HEK293T (cell line): ENCODE data around the gene NINJ2.

Experiments used
- CTCF ChIA-PET: fragments of 350-600 bp; formaldehyde crosslinking; extraction: SDS; loops from one replicate; lab custom pipeline; 2021; ENCODE audit warnings: antibody characterized with exemption, inconsistent platforms; lab: Yijun Ruan, JAX
- POLR2A ChIA-PET: fragments of 350-600 bp; formaldehyde crosslinking; extraction: SDS; loops from one replicate; lab custom pipeline; 2020; ENCODE audit warnings: antibody characterized with exemption, inconsistent platforms; lab: Yijun Ruan, JAX
- DNase-seq: peaks from one replicate; pipeline ENCODE4 v3.0.0; 2012; ENCODE audit warnings: mixed read lengths; ENCODE audit errors: extremely low spot score
- ARNT ChIP-seq: fragments of 450-650 bp; IDR thresholded peaks from 2 replicates; pipeline ENCODE4 v1.6.1; 2017; ENCODE audit warnings: mild to moderate bottlenecking
- BHLHE40 ChIP-seq: fragments of 450-650 bp; IDR thresholded peaks from 2 replicates; pipeline ENCODE4 v1.6.1; 2016; ENCODE audit warnings: mild to moderate bottlenecking, moderate library complexity, borderline replicate concordance
- CTBP1 ChIP-seq: fragments of 450-650 bp; IDR thresholded peaks from 2 replicates; pipeline ENCODE4 v1.6.1; 2016; ENCODE audit warnings: borderline replicate concordance
- ELF4 ChIP-seq: fragments of 450-650 bp; IDR thresholded peaks from 2 replicates; pipeline ENCODE4 v1.6.1; 2017; ENCODE audit warnings: antibody characterized with exemption
- FOXA1 ChIP-seq: fragments of 450-650 bp; IDR thresholded peaks from 2 replicates; pipeline ENCODE4 v1.6.1; 2016; ENCODE audit warnings: mild to moderate bottlenecking
- FOXK2 ChIP-seq: fragments of 450-650 bp; IDR thresholded peaks from 2 replicates; pipeline ENCODE4 v1.6.1; 2016; ENCODE audit warnings: mild to moderate bottlenecking
- FOXM1 ChIP-seq: fragments of 450-650 bp; IDR thresholded peaks from 2 replicates; pipeline ENCODE4 v1.6.1; 2017; ENCODE audit warnings: mild to moderate bottlenecking, borderline replicate concordance
- HDGF ChIP-seq: fragments of 450-650 bp; IDR thresholded peaks from 2 replicates; pipeline ENCODE4 v1.6.1; 2017; ENCODE audit warnings: antibody characterized with exemption, borderline replicate concordance
- L3MBTL2 ChIP-seq: fragments of 450-650 bp; conservative IDR thresholded peaks from 2 replicates; pipeline ENCODE4 v1.6.1; 2016; ENCODE audit warnings: mild to moderate bottlenecking
- LEF1 ChIP-seq: fragments of 450-650 bp; IDR thresholded peaks from 2 replicates; pipeline ENCODE4 v1.6.1; 2017; ENCODE audit warnings: mild to moderate bottlenecking, borderline replicate concordance
- NFRKB ChIP-seq: fragments of 450-650 bp; IDR thresholded peaks from 2 replicates; pipeline ENCODE4 v1.6.1; 2016; ENCODE audit warnings: mild to moderate bottlenecking, moderate library complexity
- SP1 ChIP-seq: fragments of 450-650 bp; IDR thresholded peaks from 2 replicates; pipeline ENCODE4 v1.6.1; 2017
- SUZ12 ChIP-seq: fragments of 450-650 bp; IDR thresholded peaks from 2 replicates; pipeline ENCODE4 v1.6.1; 2016; ENCODE audit warnings: mild to moderate bottlenecking
- TARDBP ChIP-seq: fragments of 450-650 bp; IDR thresholded peaks from 2 replicates; pipeline ENCODE4 v1.6.1; 2016
- ZNF384 ChIP-seq: fragments of 450-650 bp; IDR thresholded peaks from 2 replicates; pipeline ENCODE4 v1.6.1; 2016
- TF ChIP-seq, protein P1 (sequence below): fragments of 450-650 bp; IDR thresholded peaks from 2 replicates; pipeline ENCODE4 v1.6.1; 2016

Gene NINJ2

DNA sequence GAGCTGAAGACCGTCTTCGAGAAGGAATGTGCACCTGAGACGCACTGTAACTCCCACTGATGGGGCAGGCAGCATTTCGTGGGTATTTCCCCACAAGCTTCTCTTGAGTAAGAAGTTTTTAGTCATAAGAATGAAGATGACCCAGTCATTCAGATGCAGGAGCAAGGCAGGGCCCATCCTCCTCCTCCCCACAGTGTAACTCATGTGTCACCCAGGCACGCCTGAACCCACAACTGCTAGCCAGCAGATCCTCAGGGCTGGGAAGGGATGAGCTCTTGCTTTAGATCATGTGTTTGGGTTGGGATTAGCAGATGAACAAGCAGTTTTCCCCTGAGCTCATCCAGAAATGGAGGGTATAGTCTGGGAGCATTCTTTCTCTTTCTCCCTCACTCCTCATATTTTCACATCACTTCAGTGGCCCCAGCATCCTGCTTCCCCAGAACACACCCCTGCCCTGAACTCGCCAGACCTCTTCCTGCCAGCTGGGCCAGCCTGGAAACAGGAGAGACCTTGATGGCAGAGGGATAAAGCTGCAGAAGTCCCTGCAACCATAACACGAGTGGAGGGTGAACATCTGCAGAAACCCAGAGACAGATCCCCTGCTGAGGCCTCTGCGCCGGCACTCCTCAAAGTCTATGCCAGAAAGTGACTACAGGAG is 130.2 kb downstream of the NINJ2 start:
- POLR2A ChIA-PET: interaction anchor here (0.7 kb wide), 1 partner anchor 13 kb away, joined by 3 read pairs; no protein-coding TSS in a partner anchor
- CTCF ChIA-PET: interaction anchor here (1.2 to 1.5 kb wide), 2 partner anchors 14 to 91 kb away, joined by 3 to 5 read pairs; no protein-coding TSS in a partner anchor
- TF ChIP-seq FOXK2 (no peak), BHLHE40 (no peak), SP1 (no peak), ELF4 (no peak), FOXA1 (no peak), L3MBTL2 (no peak), FOXM1 (no peak), ARNT (no peak), SUZ12 (no peak), ZNF384 (no peak), CTBP1 (no peak), HDGF (no peak), TARDBP (no peak), NFRKB (no peak), LEF1 (no peak)
- TF ChIP-seq, protein P1, sequence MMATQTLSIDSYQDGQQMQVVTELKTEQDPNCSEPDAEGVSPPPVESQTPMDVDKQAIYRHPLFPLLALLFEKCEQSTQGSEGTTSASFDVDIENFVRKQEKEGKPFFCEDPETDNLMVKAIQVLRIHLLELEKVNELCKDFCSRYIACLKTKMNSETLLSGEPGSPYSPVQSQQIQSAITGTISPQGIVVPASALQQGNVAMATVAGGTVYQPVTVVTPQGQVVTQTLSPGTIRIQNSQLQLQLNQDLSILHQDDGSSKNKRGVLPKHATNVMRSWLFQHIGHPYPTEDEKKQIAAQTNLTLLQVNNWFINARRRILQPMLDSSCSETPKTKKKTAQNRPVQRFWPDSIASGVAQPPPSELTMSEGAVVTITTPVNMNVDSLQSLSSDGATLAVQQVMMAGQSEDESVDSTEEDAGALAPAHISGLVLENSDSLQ: no peak
- no peak for DNase-seq

DNA sequence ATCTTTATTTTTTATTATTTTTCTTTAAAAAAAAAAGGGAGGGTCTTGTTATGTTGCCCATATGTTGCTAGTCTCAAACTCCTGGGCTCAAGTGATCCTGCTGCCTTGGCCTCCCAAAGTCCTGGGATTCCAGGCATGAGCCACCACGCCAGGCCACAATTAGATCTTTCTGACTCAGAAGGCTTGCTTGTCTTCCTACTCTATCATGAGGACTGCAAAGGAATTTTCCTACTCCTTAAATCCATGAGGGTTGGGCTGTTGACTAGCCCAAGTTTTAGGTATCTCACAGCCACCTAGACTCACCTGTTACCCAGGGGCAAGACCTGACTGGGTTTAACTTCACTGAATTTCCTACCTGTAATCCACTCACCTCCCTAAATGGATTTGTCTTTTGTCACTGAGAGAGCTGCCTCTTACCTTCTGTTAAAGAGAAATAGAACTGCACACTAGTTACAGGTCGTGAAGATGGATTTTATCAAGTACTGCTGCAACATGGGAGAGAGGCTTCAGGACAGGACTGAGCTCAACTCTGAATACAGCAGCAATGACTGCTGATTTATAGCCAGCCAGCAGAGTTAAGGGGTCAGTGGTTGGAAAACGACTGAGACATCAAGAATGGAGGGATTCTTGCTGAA is 131.2 kb downstream of the NINJ2 start:
- ChIA-PET CTCF (interaction anchor here (1.2 kb wide), 1 partner anchor 90 kb away, joined by 3 read pairs; no protein-coding TSS in a partner anchor), POLR2A (no interaction called here)
- no peak for TF ChIP-seq ARNT
- TF ChIP-seq FOXM1: no peak
- TF ChIP-seq HDGF: no peak
- no peak for TF ChIP-seq ZNF384
- no peak for TF ChIP-seq NFRKB
- TF ChIP-seq L3MBTL2: no peak
- no peak for TF ChIP-seq FOXA1
- TF ChIP-seq CTBP1: no peak
- TF ChIP-seq, protein P1: no peak
- no peak for TF ChIP-seq SP1
- TF ChIP-seq ELF4: no peak
- TF ChIP-seq LEF1: no peak
- no peak for TF ChIP-seq BHLHE40
- no peak for TF ChIP-seq FOXK2
- no peak for TF ChIP-seq SUZ12
- no peak for TF ChIP-seq TARDBP
- DNase-seq: no peak

DNA sequence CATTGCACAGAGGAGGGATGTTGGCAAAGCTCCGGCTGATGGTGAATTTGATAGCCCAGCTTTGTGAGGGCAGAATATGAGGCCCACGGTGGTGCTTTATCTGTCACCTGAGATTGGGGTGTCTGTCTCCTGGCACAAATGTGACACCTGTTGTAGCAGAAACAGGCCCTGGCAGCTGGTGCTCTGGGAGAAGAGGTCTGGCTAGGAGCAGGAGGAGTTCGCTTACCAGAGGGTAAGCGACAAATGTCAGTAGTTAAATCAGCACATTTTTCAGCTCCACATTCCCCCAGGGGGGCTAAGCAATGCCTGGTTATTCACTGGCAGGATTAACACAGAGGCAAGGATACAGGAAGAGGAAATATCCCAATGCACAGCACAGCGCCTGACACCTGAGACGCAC is 132.4 kb downstream of the NINJ2 start:
- ChIA-PET CTCF (no interaction called here), POLR2A (no interaction called here)
- DNase-seq: no peak
- no peak for TF ChIP-seq BHLHE40
- TF ChIP-seq FOXM1: no peak
- no peak for TF ChIP-seq FOXK2
- no peak for TF ChIP-seq SP1
- TF ChIP-seq TARDBP: no peak

DNA sequence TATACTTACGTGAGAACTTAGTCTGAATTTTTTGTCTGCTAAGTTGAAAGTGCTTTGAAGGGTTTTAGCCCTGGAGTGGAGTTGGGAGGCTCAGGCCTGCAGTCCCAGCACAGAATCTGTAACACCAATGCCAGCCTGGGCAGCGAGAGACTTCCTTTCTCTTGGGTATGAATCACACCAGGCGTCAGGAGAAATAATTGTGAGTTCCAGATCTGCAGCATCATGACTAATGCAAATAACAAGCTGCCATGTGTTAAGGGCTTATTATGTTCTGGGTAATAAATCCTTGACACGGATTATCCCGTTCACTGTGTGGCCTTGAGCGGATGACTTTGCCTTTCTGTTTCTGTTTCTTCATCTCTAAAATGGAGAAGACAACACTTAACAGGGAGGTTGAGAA is 132.9 kb downstream of the NINJ2 start:
- POLR2A ChIA-PET: no interaction called here
- TF ChIP-seq SUZ12 (no peak), SP1 (no peak), ARNT (no peak), ZNF384 (no peak), L3MBTL2 (no peak), NFRKB (no peak), TARDBP (no peak), FOXK2 (no peak), FOXM1 (no peak), BHLHE40 (no peak), FOXA1 (no peak), HDGF (no peak)
- CTCF ChIA-PET: no interaction called here
- DNase-seq: no peak

DNA sequence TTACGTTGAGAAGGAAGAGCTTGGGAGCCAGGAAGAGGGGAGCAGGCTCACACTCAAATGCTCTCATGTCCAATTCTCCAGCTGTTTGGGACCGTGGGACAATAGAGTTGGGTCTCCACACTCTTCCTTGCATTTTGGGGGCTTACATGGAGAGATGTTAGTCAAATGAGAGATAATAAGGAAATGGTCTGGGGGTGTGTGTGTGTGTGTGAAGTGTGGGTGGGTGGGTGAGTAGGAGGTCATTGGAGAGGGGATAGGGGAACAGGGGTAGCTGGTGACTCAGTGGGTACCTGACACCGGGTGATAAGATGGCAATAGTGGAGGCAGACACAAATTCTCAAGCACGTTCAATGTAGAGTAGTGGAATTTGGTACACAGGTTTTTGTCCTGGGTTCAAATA is 135.5 kb downstream of the NINJ2 start:
- ChIA-PET POLR2A (no interaction called here), CTCF (no interaction called here)
- TF ChIP-seq, protein P1: no peak
- TF ChIP-seq TARDBP (no peak), CTBP1 (no peak), ZNF384 (no peak), FOXM1 (no peak), L3MBTL2 (no peak), HDGF (no peak)
- DNase-seq: no peak

DNA sequence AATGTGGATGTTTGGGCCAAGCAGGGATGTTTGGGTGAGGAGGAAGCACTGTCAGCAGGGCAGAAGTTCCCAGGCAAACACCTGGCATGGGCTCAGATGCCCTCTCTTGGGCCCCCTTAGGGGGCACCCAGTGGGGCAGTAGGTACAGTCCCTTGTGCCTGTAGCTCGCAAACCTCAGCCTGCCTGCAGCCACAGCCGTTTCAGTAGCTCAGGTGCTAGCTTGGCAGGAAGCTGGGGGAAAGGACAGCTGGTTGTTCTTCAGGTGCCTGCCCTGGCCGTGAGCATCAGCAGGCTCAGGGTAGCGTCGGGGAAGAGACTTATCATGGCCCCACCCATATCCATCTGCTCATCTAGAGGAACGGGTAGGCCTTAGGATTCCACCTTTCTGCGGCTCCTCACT is 136.0 kb downstream of the NINJ2 start:
- DNase-seq: no peak
- ChIA-PET CTCF (no interaction called here), POLR2A (no interaction called here)
- TF ChIP-seq FOXA1 (no peak), NFRKB (no peak), SP1 (no peak), BHLHE40 (no peak), TARDBP (no peak), SUZ12 (no peak), L3MBTL2 (no peak), ARNT (no peak), ELF4 (no peak), FOXM1 (no peak), ZNF384 (no peak), FOXK2 (no peak), HDGF (no peak), CTBP1 (no peak)
- TF ChIP-seq, protein P1: no peak
